ENCODE data around the gene NKIRAS1. TPM values are rescaled to one million over a fixed set of nuclear protein-coding genes. Genes with fewer than 3 reads are reported as not detected.

NKIRAS1 gene
- total RNA-seq, 3 donors from 2014 or later (not counting 1 experiment from before 2014, with no cell fraction given) = 2.2 to 3.3 (median 2.8) TPM

GRCh38 chr3:23875113-23875725 is 41.6 kb downstream of the NKIRAS1 start:
- H3K4me3 Mint-ChIP-seq = no peak overlapping the region
- H3K36me3 ChIP-seq (ENCODE audit: control insufficient read depth, insufficient read depth, low read length) = no peaks in the 10 kb centered on the region
- DNase-seq (no peak), ATAC-seq (no peak)
- no peaks in the 10 kb centered on the region for H3K9me3 ChIP-seq (ENCODE audit: control insufficient read depth, insufficient read depth, low read length)
- peaks cover 33 to 40% of the 10 kb centered on the region in 2 donors for H3K4me1 Mint-ChIP-seq
- no peak overlapping the region for H3K27ac Mint-ChIP-seq
- no peaks in the 10 kb centered on the region for H3K27me3 Mint-ChIP-seq (ENCODE audit: low read depth in 2 of 2)
- no peaks in the 10 kb centered on the region for H3K27me3 ChIP-seq (ENCODE audit: control insufficient read depth, insufficient read depth, low read length)
- no peak overlapping the region for H3K27ac ChIP-seq (ENCODE audit: low read length)
- H3K4me1 ChIP-seq (ENCODE audit: control insufficient read depth, insufficient read depth, low read length) = no peaks in the 10 kb centered on the region
- H3K36me3 Mint-ChIP-seq = no peaks in the 10 kb centered on the region
- intact Hi-C loops (cut with micrococcal nuclease) = no loop called here
- no peaks in the 10 kb centered on the region for H3K9me3 Mint-ChIP-seq
- TF ChIP-seq CTCF (IDR thresholded peaks at IDR 0.05) = no peak
- WGBS (ENCODE audit: insufficient coverage) = 96% methylated on average over 3 of the region's 4 CpGs
- no peak overlapping the region for H3K4me3 ChIP-seq (ENCODE audit: low read length)

GRCh38 chr3:23874359-23875112 is 42.3 kb downstream of the NKIRAS1 start:
- WGBS (ENCODE audit: insufficient coverage) = 94% methylated on average over 5 of the region's 6 CpGs
- Histone ChIP-seq H3K9me3 (ENCODE audit: control insufficient read depth, insufficient read depth, low read length) (no peaks in the 10 kb centered on the region), H3K27me3 (ENCODE audit: control insufficient read depth, insufficient read depth, low read length) (no peaks in the 10 kb centered on the region), H3K27ac (ENCODE audit: low read length) (no peak overlapping the region), H3K4me1 (ENCODE audit: control insufficient read depth, insufficient read depth, low read length) (no peaks in the 10 kb centered on the region), H3K36me3 (ENCODE audit: control insufficient read depth, insufficient read depth, low read length) (no peaks in the 10 kb centered on the region), H3K4me3 (ENCODE audit: low read length) (no peak overlapping the region)
- TF ChIP-seq CTCF (IDR thresholded peaks at IDR 0.05) = no peak
- Mint-ChIP-seq H3K36me3 (no peaks in the 10 kb centered on the region), H3K4me1 (peaks cover 36 to 45% of the 10 kb centered on the region in 2 donors), H3K27ac (no peak overlapping the region), H3K4me3 (no peak overlapping the region), H3K27me3 (ENCODE audit: low read depth in 2 of 2) (no peaks in the 10 kb centered on the region), H3K9me3 (no peaks in the 10 kb centered on the region)
- DNase-seq (no peak), ATAC-seq (no peak)
- intact Hi-C loops (cut with micrococcal nuclease) = no loop called here

- DNase-seq (no peak), ATAC-seq (no peak)
- H3K4me3 ChIP-seq (ENCODE audit: low read length) = no peak overlapping the region
- no peaks in the 10 kb centered on the region for H3K27me3 Mint-ChIP-seq (ENCODE audit: low read depth in 2 of 2)
- no peak for TF ChIP-seq CTCF (IDR thresholded peaks at IDR 0.05)
- H3K27me3 ChIP-seq (ENCODE audit: control insufficient read depth, insufficient read depth, low read length) = no peaks in the 10 kb centered on the region
- intact Hi-C loops (cut with micrococcal nuclease) = no loop called here
- H3K27ac ChIP-seq (ENCODE audit: low read length) = no peak overlapping the region
- no peak overlapping the region for H3K27ac Mint-ChIP-seq
- 93% methylated on average over 1 of the region's 2 CpGs for WGBS (ENCODE audit: insufficient coverage)
- peaks cover 30 to 50% of the 10 kb centered on the region in 2 donors for H3K4me1 Mint-ChIP-seq
- H3K9me3 Mint-ChIP-seq = no peaks in the 10 kb centered on the region
- no peaks in the 10 kb centered on the region for H3K4me1 ChIP-seq (ENCODE audit: control insufficient read depth, insufficient read depth, low read length)
- H3K4me3 Mint-ChIP-seq = no peak overlapping the region
- no peaks in the 10 kb centered on the region for H3K36me3 Mint-ChIP-seq
- no peaks in the 10 kb centered on the region for H3K9me3 ChIP-seq (ENCODE audit: control insufficient read depth, insufficient read depth, low read length)
- H3K36me3 ChIP-seq (ENCODE audit: control insufficient read depth, insufficient read depth, low read length) = no peaks in the 10 kb centered on the region
Measured at GRCh38 chr3:23873941-23874340, 42.8 kb downstream of the NKIRAS1 start.
